Activated gamma-delta T cell treated with Interleukin-2 at 50 U/mL for 16 hours (primary cell): ENCODE data around the gene BLID.

Experiments
- DNase-seq: peaks from one replicate; pipeline ENCODE4 v3.0.0-alpha.2; 2020

The BLID gene

GRCh38 chr11:122075016-122075415 is 41.0 kb downstream of the BLID start:
- DNase-seq: no peak

- no peak for DNase-seq
These were observed 42.0 kb downstream of the BLID start for GRCh38 chr11:122074022-122074421.

DNA sequence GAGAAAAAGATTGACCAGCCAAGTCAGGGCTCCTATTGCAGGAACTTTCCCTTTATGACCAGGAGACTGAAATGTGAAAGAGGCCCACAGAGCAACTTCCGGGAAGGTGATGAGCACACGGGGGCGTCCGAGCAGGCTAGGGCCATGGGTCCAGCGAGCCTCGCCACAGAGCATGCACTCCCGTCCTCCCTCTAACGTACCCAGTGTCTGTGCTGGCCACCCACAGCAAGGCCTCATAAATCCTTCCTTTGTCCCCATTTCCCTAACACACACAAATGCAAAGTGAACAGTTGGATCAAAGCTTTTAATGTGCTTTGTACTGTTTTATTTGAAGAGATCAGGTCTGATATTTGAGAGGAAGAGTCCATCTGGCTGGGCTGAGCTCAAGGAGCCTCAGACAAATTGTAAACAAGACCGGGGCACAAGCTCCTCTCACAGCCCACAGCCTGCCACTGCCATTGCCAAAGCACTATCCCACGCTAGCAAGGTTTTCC is 44.3 kb downstream of the BLID start:
- DNase-seq: no peak

GRCh38 chr11:122069707-122070360 is 46.2 kb downstream of the BLID start:
- no peak for DNase-seq

DNA sequence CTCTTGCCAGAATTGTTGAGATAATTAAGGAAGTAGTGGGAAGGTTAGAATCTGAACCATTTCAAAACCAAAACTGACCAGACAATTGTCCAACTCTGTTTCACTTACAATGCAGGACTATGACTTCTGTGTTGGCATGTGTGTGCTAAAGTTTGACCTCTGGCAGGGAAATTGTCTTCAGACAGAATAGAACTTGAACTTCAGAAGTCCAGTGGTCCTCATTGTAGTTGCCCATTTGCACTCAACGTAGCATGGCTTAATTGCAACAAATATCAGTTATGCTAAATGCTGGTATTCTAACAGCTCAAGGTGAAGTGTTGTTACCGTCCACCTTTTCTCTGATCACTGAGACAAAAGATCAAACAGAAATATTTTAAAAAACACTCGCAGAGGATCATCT is 47.2 kb downstream of the BLID start:
- no peak for DNase-seq

DNA sequence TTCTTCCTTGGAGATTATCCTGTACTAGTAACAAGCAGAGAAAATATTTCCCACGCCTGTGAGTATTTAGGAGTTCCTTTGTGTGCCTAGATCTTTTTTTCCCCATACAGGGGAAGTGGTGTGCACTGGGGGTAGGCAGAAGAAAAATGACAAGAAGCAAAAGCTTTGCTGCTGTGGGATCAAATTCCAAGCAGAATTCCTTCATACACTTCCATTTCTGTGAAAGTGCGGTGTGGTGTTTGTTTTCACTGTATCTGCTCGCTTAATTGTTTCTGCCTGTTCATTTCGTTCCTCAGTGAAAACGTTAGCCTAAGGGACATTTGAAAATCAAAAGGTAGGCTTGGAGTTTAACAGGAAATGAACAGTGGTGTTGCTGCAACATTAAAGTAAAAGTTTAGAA is 47.9 kb downstream of the BLID start:
- no peak for DNase-seq
